ENCODE data around the gene DST. TPM values are rescaled to one million over a fixed set of nuclear protein-coding genes. Genes with fewer than 3 reads are reported as not detected.

The DST gene
- polyA plus RNA-seq, 1 of the 3 experiments (the other 2 are of a cell fraction) = 64.3 TPM

- TF ChIP-seq ZBTB33 (IDR thresholded peaks at IDR 0.05; ENCODE audit: borderline replicate concordance, low read depth) = peak; percentile 59; the same call in 1 of the 2 replicates
- TF ChIP-seq SMC3 (IDR thresholded peaks at IDR 0.05; ENCODE audit: low read depth, low read length) = no peak
- TF ChIP-seq TAF1 (IDR thresholded peaks at IDR 0.05; ENCODE audit: borderline replicate concordance, low read depth, low read length) = no peak
- peak; percentile 59; the same call in 1 of the 2 replicates for TF ChIP-seq TEAD4 (IDR thresholded peaks at IDR 0.05; ENCODE audit: borderline replicate concordance, insufficient read depth)
- peak; percentile 88 for TF ChIP-seq NFIC (IDR thresholded peaks at IDR 0.05; ENCODE audit: borderline replicate concordance)
- TF ChIP-seq CTCF (IDR thresholded peaks at IDR 0.05) = no peak
- TF ChIP-seq RFX5 (IDR thresholded peaks at IDR 0.05; ENCODE audit: low read length) = no peak
- TF ChIP-seq CHD2 (IDR thresholded peaks at IDR 0.05; ENCODE audit: low read length, partially characterized antibody) = no peak
- TF ChIP-seq POLR2AphosphoS5 (IDR thresholded peaks at IDR 0.05; ENCODE audit: low read depth, low read length) = peak; percentile 52; the same call in 1 of the 2 replicates
- no peak for TF ChIP-seq ELF1 (IDR thresholded peaks at IDR 0.05)
Observed at GRCh38 chr6:56528412-56528841, 114.3 kb downstream of the DST start (continued).

GRCh38 chr6:56527934-56528333, 114.8 kb downstream of the DST start:
- Histone ChIP-seq H3K4me1 (ENCODE audit: control insufficient read depth in 1 of 2, insufficient read depth in 2 of 2, low read depth in 1 of 2, low read length in 1 of 2) (peaks cover 14 to 42% of the 10 kb centered on the region in 2 experiments), H3K9ac (peak overlapping the region; percentile 69), H3K27ac (ENCODE audit: low read depth in 2 of 2, low read length in 1 of 2) (peak overlapping the region; percentile 11 to 100; a peak in 3 of 4 replicates), H3K36me3 (replicated peaks in 1 of 2; ENCODE audit: control insufficient read depth in 1 of 2, insufficient read depth in 2 of 2, low read length in 1 of 2) (peaks cover 72 to 88% of the 10 kb centered on the region in 2 experiments), H3K4me3 (ENCODE audit: low read depth in 2 of 2, low read length in 1 of 2) (no peak overlapping the region), H3F3A (replicated peaks; ENCODE audit: insufficient read depth) (peaks cover 70% of the 10 kb centered on the region), H3K9me2 (no peaks in the 10 kb centered on the region), H3K9me3 (no peaks in the 10 kb centered on the region), H3K27me3 (ENCODE audit: insufficient read depth) (no peaks in the 10 kb centered on the region), H4K20me1 (ENCODE audit: insufficient read depth) (no peaks in the 10 kb centered on the region), H3K79me2 (ENCODE audit: insufficient read depth) (peaks cover 58% of the 10 kb centered on the region), H2AFZ (ENCODE audit: low read depth) (no peak overlapping the region), H3K4me2 (peak overlapping the region; percentile 45)
- no peak for TF ChIP-seq TAF1 (IDR thresholded peaks at IDR 0.05; ENCODE audit: borderline replicate concordance, low read depth, low read length)
- TF ChIP-seq GABPA (IDR thresholded peaks at IDR 0.05; ENCODE audit: low read depth) = no peak
- TF ChIP-seq FOXJ3 (CRISPR knock-in tag; IDR thresholded peaks at IDR 0.05) = no peak
- TF ChIP-seq MXI1 (IDR thresholded peaks at IDR 0.05; ENCODE audit: low read depth, low read length) = no peak
- CTCF ChIA-PET = interaction anchor here (0.9 to 1.4 kb wide), 2 partner anchors 21 to 158 kb away, joined by 3 read pairs; no protein-coding TSS in a partner anchor
- POLR2A ChIA-PET = no interaction called here
- DNase-seq = no peak

Measured in SK-N-SH (cell line).